Fibroblast of the aortic adventitia (primary cell): Measurements from ENCODE around the gene ZSWIM7. TPM values are rescaled to one million over a fixed set of nuclear protein-coding genes. Genes with fewer than 3 reads are reported as not detected.

ENCODE experiments used
- DNase-seq: peaks from one replicate; pipeline ENCODE4 v3.0.0-alpha.2; 2010; ENCODE audit warnings: low read depth
- H3K4me3 ChIP-seq: 2 replicates; pipeline ENCODE4 v1.5.1; 2011; ENCODE audit warnings: low read depth, mild to moderate bottlenecking, control low read depth, low read length, moderate library complexity
- total RNA-seq: library from RNA; depleted of rRNA; stranded (reverse); fragments of >200 nt; gene quantifications from 2 replicates; pipeline ENCODE4 v1.2.3, GENCODE V29; 2012; ENCODE audit warnings: low replicate concordance
- TF ChIP-seq, protein P1 (sequence below): IDR thresholded peaks from 2 replicates; pipeline ENCODE4 v1.5.1; 2011; ENCODE audit warnings: mild to moderate bottlenecking, low read length, control low read depth, inconsistent platforms; ENCODE audit not compliant: insufficient read depth

Gene ZSWIM7
- total RNA-seq, 1 donor = 17.3 TPM

DNA sequence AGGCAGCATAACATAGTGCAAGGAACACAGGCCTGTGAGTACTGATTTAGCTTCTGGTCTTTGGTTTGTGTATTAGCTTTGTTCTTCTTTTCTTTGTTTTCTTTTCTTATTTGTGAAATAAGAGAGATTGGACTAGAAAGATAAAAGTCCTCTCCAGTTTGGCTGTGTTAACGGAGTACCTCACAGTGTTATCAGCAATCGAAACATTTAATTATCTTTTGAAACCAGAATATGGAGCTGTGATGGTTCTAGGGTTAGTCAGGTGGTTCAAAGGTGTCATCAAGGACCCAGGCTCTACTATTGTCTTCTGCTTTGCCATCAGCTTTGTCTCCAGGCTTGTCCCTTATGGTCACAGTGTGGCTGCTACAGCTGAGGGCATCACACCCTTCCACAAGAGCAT is 29.0 kb downstream of the ZSWIM7 start:
- TF ChIP-seq, protein P1, sequence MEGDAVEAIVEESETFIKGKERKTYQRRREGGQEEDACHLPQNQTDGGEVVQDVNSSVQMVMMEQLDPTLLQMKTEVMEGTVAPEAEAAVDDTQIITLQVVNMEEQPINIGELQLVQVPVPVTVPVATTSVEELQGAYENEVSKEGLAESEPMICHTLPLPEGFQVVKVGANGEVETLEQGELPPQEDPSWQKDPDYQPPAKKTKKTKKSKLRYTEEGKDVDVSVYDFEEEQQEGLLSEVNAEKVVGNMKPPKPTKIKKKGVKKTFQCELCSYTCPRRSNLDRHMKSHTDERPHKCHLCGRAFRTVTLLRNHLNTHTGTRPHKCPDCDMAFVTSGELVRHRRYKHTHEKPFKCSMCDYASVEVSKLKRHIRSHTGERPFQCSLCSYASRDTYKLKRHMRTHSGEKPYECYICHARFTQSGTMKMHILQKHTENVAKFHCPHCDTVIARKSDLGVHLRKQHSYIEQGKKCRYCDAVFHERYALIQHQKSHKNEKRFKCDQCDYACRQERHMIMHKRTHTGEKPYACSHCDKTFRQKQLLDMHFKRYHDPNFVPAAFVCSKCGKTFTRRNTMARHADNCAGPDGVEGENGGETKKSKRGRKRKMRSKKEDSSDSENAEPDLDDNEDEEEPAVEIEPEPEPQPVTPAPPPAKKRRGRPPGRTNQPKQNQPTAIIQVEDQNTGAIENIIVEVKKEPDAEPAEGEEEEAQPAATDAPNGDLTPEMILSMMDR = no peak
- no peak for DNase-seq
- no peak overlapping the region for H3K4me3 ChIP-seq

DNA sequence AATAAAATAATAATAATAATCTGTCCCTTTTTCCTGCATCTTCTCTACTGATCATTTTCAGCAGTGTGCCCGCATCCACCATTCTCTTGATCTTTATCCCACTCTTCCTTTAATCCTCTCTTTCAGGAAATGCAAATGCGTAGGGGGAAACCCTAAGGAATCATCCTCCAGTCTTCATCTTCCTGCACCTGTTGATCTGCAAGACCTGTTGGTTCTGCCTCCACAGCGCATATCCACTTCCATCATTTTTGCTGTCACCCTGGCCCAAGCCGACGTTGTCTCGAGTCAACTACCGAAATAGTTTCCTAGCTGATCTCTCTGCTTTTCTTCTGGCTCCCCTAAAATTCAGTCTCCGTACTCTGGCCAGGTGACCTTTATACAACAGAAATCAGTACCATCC is 30.0 kb downstream of the ZSWIM7 start:
- DNase-seq = no peak
- TF ChIP-seq, protein P1 = no peak
- no peak overlapping the region for H3K4me3 ChIP-seq

GRCh38 chr17:15967706-15968399 is 31.7 kb downstream of the ZSWIM7 start:
- no peak for DNase-seq
- no peak overlapping the region for H3K4me3 ChIP-seq
- TF ChIP-seq, protein P1 = no peak

- TF ChIP-seq, protein P1 = no peak
- no peak for DNase-seq
- H3K4me3 ChIP-seq = no peak overlapping the region
Observed at GRCh38 chr17:15966879-15967248, 32.6 kb downstream of the ZSWIM7 start.

DNA sequence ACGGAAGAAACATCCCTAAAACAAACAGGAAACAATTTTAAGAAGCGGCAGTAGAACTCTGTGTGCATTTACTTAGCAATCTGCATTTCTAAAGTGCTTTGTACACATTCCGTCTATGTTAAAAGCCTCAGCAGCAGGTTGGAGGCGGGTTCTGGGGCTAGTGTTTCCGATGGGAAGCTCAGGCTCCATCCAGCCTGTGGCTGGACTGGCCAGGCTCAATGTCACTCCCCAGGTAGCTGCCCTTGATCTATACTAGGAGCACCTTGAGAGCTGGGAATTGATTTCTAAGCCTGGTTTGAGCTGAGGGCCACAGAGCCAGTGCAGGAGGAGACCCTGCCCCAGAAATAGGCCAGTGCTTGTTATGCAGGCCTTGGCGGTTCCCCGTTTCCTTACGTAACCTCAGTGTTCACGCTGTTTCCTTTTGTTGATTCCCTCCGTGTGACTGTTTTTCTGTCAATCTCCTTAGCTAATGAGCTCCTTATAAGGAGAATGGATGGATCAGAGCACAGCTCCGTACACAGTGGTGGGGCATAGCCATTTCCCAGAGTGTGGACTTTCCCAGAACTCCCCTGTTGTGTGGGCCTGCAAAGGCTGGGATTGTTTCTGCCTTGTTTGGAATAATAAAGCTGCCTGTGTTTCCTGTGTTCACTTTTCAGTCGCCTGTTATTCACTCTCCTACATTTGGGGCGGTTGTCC is 33.2 kb downstream of the ZSWIM7 start:
- no peak overlapping the region for H3K4me3 ChIP-seq
- no peak for DNase-seq
- TF ChIP-seq, protein P1 = no peak

- TF ChIP-seq, protein P1 = no peak
- no peak overlapping the region for H3K4me3 ChIP-seq
- DNase-seq = no peak
Observed at GRCh38 chr17:15965528-15965927, 34.0 kb downstream of the ZSWIM7 start.
